Measurements from ENCODE around the gene DNTT.
A peak's percentile ranks its signal among the peaks of the same experiment; 100 is the strongest.

The DNTT gene

GRCh38 chr10:96342402-96342801 lies 38.2 kb downstream of the DNTT start:
- no peak for DNase-seq (ENCODE audit: low read depth in 2 of 2)

DNA sequence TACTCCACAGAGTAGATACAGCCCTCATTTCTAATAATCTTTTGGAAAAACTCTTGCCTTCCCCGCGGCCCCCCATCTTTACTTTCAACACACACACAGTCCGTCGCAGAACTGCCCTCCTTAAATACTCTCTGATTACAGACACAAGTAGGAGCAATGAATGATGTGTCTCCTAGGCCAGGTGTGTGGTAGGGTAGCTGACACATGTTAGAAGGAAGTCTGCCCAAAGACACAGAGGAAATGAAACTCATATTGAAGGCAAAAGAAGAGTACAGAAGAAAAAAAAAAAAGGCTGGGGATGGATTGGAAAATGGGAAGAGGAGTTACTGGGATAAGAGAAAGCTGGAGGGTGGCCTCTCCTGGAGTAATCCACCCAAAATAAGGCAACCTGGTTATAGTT lies 39.9 kb downstream of the DNTT start:
- DNase-seq (ENCODE audit: low read depth in 2 of 2), result no peak

DNA sequence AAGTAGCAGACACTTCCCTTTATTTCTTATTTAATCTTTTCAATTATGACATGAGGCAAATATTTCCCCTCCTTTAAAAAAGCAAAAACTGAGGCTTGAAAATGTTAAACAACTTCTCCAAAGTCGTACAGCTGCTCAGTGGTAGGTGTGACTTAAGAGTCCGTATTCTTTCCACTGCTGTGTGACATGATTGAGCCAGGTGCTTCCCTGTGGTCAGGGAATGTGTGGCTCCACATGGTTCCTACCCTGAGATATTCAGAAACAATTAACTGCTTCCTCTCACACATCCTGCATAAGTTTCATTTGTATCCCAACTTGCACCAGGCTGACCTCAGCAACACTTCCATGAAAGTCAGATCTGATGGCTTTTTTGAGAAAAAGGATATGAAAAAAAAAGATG lies 41.0 kb downstream of the DNTT start:
- no peak for DNase-seq (ENCODE audit: low read depth in 2 of 2)

GRCh38 chr10:96346295-96346694 lies 42.1 kb downstream of the DNTT start:
- DNase-seq (ENCODE audit: low read depth in 2 of 2), result no peak

DNA sequence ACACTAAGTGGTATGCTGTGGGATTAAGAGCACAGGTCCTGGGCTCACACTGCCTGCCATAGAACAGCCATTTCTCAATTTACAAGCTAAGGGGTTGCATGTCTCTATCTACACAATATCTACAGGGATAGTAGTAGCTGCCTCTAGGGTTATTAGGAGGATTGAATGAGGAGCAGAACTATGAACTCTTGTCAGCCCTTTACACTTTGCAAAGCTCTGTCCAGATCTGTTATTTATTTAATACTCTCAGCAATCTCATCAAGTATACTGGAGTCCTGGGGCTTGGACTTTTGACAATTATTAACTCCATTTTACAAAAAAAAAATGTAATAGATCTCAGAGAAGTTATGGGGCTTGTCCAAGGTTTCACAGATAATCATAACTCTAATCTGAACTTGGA lies 47.8 kb downstream of the DNTT start:
- DNase-seq (ENCODE audit: low read depth in 2 of 2), result no peak

DNA sequence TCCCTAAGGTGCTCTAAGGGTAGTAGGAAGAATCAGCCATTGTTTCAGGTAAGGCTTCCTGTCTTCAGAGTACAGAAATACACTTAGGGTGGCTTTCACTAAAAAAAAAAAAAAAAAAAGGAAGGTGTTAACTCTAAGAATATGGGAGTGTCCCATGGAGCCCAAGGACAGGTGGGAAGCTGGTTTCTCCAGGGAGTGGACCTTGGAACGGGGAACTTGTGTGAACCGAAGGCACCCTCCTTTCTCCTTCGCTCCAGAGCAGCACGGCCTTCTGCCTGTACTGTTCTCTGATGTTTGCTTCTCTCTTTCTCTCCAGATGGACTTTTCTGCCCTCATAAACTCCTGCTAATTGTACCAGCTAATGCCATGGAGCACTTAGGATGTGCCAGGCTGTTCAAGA lies 48.3 kb downstream of the DNTT start:
- DNase-seq (ENCODE audit: low read depth in 2 of 2), result no peak

DNA sequence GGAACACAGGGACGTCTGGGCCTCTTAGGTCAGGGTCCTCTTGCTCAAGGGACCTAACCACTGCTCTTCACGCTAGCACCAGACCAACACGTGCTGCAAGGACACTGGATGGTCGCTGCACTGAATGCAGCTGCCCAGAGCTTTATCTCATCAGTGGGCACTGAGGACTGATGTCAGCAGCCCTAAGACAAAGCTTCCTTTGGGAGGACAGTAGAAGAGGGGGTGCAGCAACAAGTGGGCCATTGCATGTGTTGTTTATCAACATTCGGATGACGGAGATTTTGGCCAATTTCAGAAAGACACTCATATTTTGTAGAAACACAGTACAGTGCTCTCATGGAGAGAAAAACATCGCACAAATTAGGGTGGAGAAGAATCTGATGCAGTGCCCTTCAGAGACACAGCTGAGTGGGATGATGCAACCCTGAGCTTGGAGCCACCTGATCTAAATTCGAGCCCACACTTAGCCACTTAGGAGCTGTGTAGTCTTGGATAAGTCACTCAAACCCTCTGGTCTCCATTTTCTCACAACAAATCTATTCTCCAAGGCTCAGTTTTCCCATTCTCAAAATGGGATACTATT lies 52.9 kb downstream of the DNTT start:
- no peak for DNase-seq (ENCODE audit: low read depth in 2 of 2)

DNA sequence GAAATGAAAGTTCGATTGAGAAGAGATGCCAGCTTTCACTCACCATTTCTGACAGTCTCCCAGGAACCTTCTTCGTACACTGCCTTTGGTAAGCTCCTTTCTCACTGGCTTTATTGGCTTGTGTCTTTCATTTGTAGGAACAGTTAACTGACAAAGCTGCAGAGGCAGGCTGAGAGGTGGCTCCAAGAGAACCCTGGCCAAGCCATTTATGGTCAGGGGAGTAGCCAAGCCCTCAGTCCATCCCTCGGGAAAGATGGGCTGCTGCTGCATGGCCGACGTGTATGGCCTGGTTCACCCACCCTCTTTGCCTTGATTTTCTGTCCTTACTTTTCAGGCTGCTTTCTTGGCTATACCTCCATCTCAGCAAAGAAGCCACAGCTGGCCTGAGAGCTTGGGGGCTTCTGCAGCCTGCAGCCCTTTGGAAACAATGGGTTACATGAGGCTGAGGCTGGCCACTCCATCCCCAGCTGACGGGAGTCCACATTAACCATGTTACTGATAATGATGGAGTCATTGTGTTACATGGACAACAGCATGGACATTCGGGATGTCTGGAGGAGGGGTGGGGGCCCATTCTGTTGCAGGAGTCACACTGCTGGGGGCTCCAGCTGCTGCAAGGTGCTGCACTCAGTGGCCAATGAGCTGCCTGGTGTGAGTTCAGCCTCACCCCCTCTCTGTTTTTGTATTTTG lies 54.8 kb downstream of the DNTT start, which contains the start of gene OPALIN:
Gene OPALIN (minus strand): TSS at position 152 of the 690 bp plus-strand sequence. CDS start 106 bp downstream, at position 46.
- no peak for DNase-seq (ENCODE audit: low read depth in 2 of 2)

DNA sequence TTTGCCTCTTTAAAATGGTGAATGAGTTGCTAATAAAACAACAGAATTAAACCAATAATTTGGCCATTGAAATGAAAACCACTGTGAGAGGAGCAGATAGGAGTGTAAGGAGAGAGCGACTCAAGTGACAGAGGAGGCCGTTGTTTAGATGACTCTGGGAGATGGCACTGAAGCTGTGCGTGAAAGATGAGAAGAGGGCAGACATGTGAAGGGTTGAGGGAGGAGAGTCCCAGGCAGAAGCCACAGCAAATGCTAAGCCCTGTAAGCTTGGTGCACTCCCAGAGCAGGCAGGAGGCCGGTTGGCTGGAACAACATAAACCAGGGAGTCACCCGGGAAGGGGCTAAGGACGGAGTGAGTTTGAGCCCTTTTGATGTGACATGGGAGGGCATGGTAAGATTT lies 55.4 kb downstream of the DNTT start:
- DNase-seq (ENCODE audit: low read depth in 2 of 2), result no peak

- DNase-seq (ENCODE audit: low read depth in 2 of 2), result no peak
Measured at GRCh38 chr10:96360331-96360730, 56.1 kb downstream of the DNTT start.

DNA sequence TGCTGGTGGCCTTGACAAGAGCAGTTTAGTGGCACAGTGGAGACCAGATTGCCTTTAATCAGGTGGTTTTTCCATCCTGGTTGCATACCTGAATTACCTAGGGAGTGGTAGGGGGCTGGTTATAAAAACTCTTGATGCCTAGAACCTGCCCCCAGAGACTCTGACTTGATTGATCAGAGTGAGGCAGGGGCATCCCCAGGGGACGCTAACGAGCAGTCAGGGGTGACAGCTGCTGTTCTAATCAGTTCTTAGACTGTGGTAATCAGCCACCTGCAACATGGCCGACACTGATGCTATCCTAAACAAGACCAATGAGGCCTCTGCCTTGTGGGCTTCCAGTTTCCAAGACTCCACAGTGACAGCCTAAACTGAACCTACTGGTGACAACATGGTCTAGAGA lies 56.5 kb downstream of the DNTT start:
- no peak for DNase-seq (ENCODE audit: low read depth in 2 of 2)

DNA sequence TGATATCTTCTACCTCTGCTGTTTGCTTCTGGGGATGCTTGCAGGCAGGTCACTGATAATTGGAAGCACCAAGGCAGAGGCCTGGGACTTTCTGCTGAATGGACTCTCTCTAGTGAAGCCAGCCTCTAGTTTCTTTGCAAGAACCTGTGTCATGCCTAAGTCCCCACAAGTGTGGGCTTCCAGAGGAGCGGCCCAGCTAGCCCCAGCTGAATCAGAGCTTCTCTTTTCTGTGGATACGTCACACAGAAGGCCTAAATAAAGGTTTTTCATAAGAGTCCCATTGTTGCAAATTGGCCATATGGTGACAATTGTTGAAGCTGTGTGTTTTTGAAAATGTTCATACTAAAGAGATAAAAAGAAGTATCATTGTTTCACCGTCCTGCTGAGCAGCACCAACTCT lies 61.3 kb downstream of the DNTT start:
- DNase-seq (ENCODE audit: low read depth in 2 of 2), result no peak

GRCh38 chr10:96366508-96366907 lies 62.3 kb downstream of the DNTT start:
- DNase-seq (ENCODE audit: low read depth in 2 of 2), result no peak

DNA sequence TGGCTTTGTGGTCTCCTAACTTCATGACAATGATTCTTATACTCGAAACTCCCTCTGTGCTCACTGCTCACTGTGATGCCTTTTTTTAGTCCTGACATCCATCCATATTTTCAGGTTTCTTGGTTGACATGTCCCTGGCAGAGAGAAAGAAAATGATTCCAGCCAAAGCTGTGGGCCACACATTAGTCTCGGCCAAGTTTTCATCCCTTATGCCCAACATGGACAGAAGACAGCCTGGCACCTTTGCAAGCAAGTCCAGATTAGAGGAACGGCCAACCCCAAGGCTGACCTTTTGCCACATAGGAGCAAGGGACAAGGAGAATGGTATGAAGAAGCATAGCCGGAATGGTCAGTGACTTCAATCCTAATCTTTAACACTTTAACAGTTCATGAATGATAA lies 63.2 kb downstream of the DNTT start:
- no peak for DNase-seq (ENCODE audit: low read depth in 2 of 2)

DNA sequence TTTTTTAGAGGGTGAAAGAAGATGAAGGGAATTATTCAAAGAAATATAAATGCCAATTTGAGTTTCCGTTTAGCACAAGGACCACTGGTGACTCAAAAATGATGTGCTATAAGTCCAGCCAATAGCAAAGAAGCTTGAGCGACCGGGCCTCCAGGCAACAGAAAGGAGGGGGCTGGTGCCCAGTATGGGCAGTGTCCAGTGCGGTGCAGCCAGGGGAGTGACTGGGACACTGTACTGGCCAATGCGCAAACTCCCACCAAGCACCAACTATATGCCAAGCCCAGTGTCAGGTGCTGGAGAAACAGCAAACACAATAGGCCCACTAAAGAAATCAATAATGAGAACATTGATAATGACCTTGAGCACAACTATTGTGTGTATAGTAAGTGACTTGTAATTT lies 64.7 kb downstream of the DNTT start:
- DNase-seq (ENCODE audit: low read depth in 2 of 2), result no peak

DNA sequence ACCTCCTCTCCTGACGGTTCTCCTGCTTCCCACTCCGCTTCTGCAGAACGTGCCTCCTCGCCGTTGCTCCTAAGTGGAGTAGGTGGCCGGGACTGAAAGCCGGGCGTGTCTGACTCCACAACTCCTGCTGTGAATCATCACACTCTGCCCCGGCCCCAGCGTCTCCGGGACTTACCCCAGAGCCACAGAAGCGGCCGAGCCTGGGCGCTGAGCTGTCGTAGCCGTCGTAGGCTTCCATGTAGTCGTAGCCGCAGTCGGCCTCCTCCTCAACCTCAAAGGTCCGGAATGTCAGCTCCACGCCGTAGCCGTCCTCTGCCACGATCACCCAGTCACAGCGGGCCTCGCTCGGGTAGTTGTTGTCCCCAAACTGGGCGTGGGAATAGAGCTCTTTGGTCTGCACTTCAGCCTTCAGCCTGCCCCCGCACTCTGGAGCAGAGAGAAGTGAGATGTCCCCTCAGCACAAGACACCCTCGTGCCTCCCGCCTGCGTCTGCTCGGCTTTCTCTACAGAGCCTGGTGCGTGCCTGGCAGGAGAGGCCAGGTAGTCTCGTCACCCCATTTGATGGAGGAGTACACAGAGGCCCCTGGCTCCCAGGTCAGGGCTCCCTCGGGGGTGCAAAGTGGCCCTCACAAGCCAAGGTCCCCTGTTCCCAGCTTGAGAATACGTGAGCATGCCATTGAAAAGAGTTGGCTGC lies 65.8 kb downstream of the DNTT start:
- no peak for DNase-seq (ENCODE audit: low read depth in 2 of 2)

DNA sequence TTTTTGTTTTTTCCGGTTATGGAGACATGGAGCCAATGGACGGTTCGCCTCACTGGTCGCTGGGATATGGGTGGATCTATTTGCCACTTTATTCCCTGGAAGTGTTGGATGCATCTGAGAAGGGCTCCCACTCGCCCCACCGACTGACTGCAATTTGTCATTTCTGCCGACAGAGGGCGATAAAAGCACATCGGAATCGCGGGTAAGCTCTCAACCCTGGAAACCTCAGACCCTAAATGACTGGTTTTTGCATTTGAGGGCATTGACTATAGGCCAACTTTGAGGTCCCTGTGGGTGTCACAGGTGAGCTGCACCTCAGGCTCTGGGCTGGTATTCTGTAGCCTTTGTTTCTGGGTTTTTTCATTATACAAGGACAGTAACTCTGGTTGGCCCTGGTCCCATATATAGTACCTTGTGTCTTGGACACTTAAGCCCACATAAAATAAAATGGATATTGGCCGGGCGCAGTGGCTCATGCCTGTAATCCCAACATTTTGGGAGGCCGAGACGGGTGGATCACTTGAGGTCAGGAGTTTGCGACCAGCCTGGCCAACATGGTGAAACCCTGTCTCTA lies 66.4 kb downstream of the DNTT start:
- DNase-seq (ENCODE audit: low read depth in 2 of 2), result peak in 1 of 2 donors; percentile 18

GRCh38 chr10:96371356-96371755 lies 67.1 kb downstream of the DNTT start:
- DNase-seq (ENCODE audit: low read depth in 2 of 2), result no peak

- no peak for DNase-seq (ENCODE audit: low read depth in 2 of 2)
Measured at GRCh38 chr10:96374004-96374403, 69.8 kb downstream of the DNTT start.

- no peak for DNase-seq (ENCODE audit: low read depth in 2 of 2)
Measured at GRCh38 chr10:96374639-96374984, 70.4 kb downstream of the DNTT start.

DNA sequence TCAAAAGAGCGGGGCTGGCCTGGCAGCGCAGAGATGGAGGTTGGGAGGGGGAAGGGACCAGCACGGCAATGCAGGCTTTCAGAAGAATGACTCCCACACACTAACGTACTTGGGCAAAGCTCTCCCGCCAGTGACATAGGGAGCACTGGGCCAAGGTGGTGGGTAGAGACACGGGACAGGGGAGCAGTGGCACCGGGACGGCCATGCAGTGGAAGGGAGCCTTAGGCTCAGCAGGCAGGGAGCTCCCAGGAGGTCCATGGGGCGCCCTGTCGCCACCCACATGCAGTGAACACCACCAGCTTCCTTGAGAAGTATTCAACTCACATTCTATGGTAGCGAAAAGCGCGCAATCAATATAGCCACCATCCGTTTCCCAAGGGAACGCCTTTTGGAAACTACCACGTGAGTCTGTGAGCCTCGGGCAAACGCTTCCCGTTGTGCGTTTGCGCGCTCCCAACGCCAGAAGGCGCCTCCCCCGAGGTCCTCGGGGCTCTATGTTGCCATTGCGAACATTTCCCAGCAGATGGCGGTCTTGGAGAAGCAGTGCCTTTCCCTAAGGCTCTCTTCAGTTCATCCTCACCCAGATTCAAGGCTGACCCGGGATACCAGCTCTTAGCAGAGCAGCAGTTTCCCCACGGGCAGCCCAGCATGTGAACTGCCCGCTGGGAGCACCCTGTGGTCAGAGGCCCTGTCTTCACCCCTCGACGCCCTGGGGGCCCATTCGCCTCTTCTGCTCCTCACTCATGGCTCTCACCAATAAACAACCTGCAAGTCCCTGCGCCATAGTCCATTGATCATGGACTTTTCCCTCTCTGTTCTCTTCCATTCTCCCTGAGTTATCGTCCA lies 71.0 kb downstream of the DNTT start:
- peak; percentile 31 to 44 for DNase-seq (ENCODE audit: low read depth in 2 of 2)

DNA sequence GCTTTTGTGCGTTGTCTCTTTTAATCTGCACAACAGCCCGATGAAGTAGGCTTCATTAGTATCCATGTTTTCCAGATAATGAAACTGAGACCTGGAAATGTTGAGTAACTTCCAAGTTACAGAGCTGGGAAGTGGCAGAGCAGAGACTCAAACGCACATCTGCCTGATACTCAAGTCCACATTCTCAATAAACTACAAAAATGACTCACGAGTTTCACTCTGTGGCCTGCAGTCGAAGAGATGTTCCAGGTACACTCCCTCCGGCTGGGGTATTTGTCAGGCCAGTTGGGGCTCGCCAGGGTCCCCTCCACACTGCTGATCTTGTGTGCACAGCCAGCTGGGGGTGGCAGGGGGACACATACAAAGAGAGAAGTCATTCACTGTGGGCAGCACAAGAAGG lies 72.2 kb downstream of the DNTT start:
- DNase-seq (ENCODE audit: low read depth in 2 of 2), result no peak

All from stimulated activated CD8-positive, alpha-beta memory T cell treated with anti-CD3 and anti-CD28 coated beads, Interleukin-15, amount 100 ng/mL, for 4 hours (primary cell).